Stimulated activated CD4-positive, alpha-beta T cell treated with anti-CD3 and anti-CD28 coated beads, TNF-alpha, amount 100 ng/mL, for 24 hours (primary cell): ENCODE results near the gene AGBL1.
"Not testable (repeated sequence)": the region's sequence is repeated elsewhere in the genome, so short reads cannot be mapped to it uniquely, and the experiment has no call there.

Experiments
- DNase-seq, 3 experiments: peaks; one replicate each; pipeline ENCODE4 v3.0.0-alpha.2; 2020; ENCODE audit warnings: low read depth in 3 of 3

AGBL1 gene

GRCh38 chr15:86870846-86871245, 791.2 kb downstream of the AGBL1 start:
- no peak for DNase-seq

- no peak for DNase-seq
Observed at GRCh38 chr15:86871964-86872363, 792.3 kb downstream of the AGBL1 start.

- no peak for DNase-seq
Observed at GRCh38 chr15:86872782-86873181, 793.1 kb downstream of the AGBL1 start.

GRCh38 chr15:86875067-86875466, 795.4 kb downstream of the AGBL1 start:
- DNase-seq = no peak

- no peak for DNase-seq
Observed at GRCh38 chr15:86876387-86876944, 796.8 kb downstream of the AGBL1 start.

GRCh38 chr15:86877171-86877631, 797.5 kb downstream of the AGBL1 start:
- no peak for DNase-seq

- DNase-seq = not testable (repeated sequence)
Observed at GRCh38 chr15:86878844-86879243, 799.2 kb downstream of the AGBL1 start.

- DNase-seq = no peak
Observed at GRCh38 chr15:86879250-86880229, 799.9 kb downstream of the AGBL1 start.

- DNase-seq = no peak
Observed at GRCh38 chr15:86885616-86886015, 805.9 kb downstream of the AGBL1 start.

- DNase-seq = no peak
Observed at GRCh38 chr15:86892774-86893449, 813.2 kb downstream of the AGBL1 start.

- no peak for DNase-seq
Observed at GRCh38 chr15:86894269-86894668, 814.6 kb downstream of the AGBL1 start.

- no peak for DNase-seq
Observed at GRCh38 chr15:86903642-86904421, 824.2 kb downstream of the AGBL1 start.

- no peak for DNase-seq
Observed at GRCh38 chr15:86905625-86906256, 826.1 kb downstream of the AGBL1 start.

- DNase-seq = no peak
Observed at GRCh38 chr15:86906376-86906775, 826.7 kb downstream of the AGBL1 start.

GRCh38 chr15:86911022-86911421, 831.4 kb downstream of the AGBL1 start:
- no peak for DNase-seq

- DNase-seq = no peak
Observed at GRCh38 chr15:86912661-86913060, 833.0 kb downstream of the AGBL1 start.

- no peak for DNase-seq
Observed at GRCh38 chr15:86915811-86916331, 836.2 kb downstream of the AGBL1 start.

- no peak for DNase-seq
Observed at GRCh38 chr15:86916671-86917360, 837.1 kb downstream of the AGBL1 start.

- no peak for DNase-seq
Observed at GRCh38 chr15:86917361-86917671, 837.6 kb downstream of the AGBL1 start.

- DNase-seq = no peak
Observed at GRCh38 chr15:86919581-86919980, 839.9 kb downstream of the AGBL1 start.

GRCh38 chr15:86929461-86929860, 849.8 kb downstream of the AGBL1 start:
- DNase-seq = no peak
